K562 (cell line): ENCODE measurements around the gene ARMH3. TPM values are rescaled to one million over a fixed set of nuclear protein-coding genes. Genes with fewer than 3 reads are reported as not detected.

ENCODE experiments used
- ARHGAP35 ChIP-seq: fragments of 450-650 bp; IDR thresholded peaks from 2 replicates; pipeline ENCODE4 v1.6.1; 2018; ENCODE audit not compliant: partially characterized antibody
- CHD1 ChIP-seq: fragments of 200-600 bp; sonication (generic); IDR thresholded peaks from one replicate; pipeline ENCODE4 v1.6.1; 2012; ENCODE audit warnings: mild to moderate bottlenecking, moderate library complexity, low read length, inconsistent platforms
- CXXC5 ChIP-seq: fragments of 250-450 bp; sonication (Bioruptor Pico); IDR thresholded peaks from 2 replicates; pipeline ENCODE4 v1.8.0; 2022; ENCODE audit warnings: inconsistent platforms, mild to moderate bottlenecking, moderate library complexity
- DNMT1 ChIP-seq: fragments of 450-650 bp; IDR thresholded peaks from 2 replicates; pipeline ENCODE4 v1.6.1; 2016; ENCODE audit warnings: antibody characterized with exemption, mild to moderate bottlenecking
- GATAD2B ChIP-seq: fragments of 450-650 bp; IDR thresholded peaks from 2 replicates; pipeline ENCODE4 v1.6.1; 2017; ENCODE audit warnings: mild to moderate bottlenecking, borderline replicate concordance
- GTF2A2 ChIP-seq: IDR thresholded peaks from 2 replicates; pipeline ENCODE4 v1.6.1; 2016; ENCODE audit warnings: mild to moderate bottlenecking, missing genetic modification characterization, missing compliant biosample characterization
- KLF13 ChIP-seq: fragments of 450-650 bp; IDR thresholded peaks from 2 replicates; pipeline ENCODE4 v1.6.1; 2016; ENCODE audit warnings: missing genetic modification characterization, low read depth, mild to moderate bottlenecking, missing compliant biosample characterization, moderate library complexity, borderline replicate concordance
- PRMT5 ChIP-seq: sonication (generic); formaldehyde crosslinking; IDR thresholded peaks from 2 replicates; pipeline ENCODE4 v1.5.0; 2020; ENCODE audit warnings: missing genetic modification reagents
- RAD51 ChIP-seq: fragments of 450-650 bp; IDR thresholded peaks from 2 replicates; pipeline ENCODE4 v1.7.1; 2016; ENCODE audit warnings: low read depth, mild to moderate bottlenecking, borderline replicate concordance
- SNIP1 ChIP-seq: fragments of 450-650 bp; IDR thresholded peaks from 2 replicates; pipeline ENCODE4 v1.7.1; 2017; ENCODE audit warnings: low read depth, mild to moderate bottlenecking
- SP1 ChIP-seq: sonication (generic); formaldehyde crosslinking; IDR thresholded peaks from 2 replicates; pipeline ENCODE4 v1.8.1; 2022; ENCODE audit warnings: mild to moderate bottlenecking, missing genetic modification reagents
- SREBF1 ChIP-seq: fragments of 150-350 bp; IDR thresholded peaks from 2 replicates; pipeline ENCODE4 v1.6.1; 2014; ENCODE audit warnings: antibody characterized with exemption, low read depth, low read length, borderline replicate concordance
- TAL1 ChIP-seq: fragments of 450-650 bp; IDR thresholded peaks from 2 replicates; pipeline ENCODE4 v1.6.1; 2016; ENCODE audit warnings: mild to moderate bottlenecking
- XRCC5 ChIP-seq: fragments of 200-400 bp; formaldehyde crosslinking; IDR thresholded peaks from 2 replicates; pipeline ENCODE4 v1.6.1; 2017; ENCODE audit warnings: low read depth, mild to moderate bottlenecking, low read length
- ZNF133 ChIP-seq: fragments of 250-450 bp; sonication (Bioruptor Pico); IDR thresholded peaks from 2 replicates; pipeline ENCODE4 v1.4.0; 2020; ENCODE audit warnings: mild to moderate bottlenecking
- ZNF3 ChIP-seq: fragments of 250-450 bp; sonication (Bioruptor Pico); IDR thresholded peaks from 2 replicates; pipeline ENCODE4 v1.5.0; 2021; ENCODE audit warnings: mild to moderate bottlenecking, moderate library complexity
- ZNF408 ChIP-seq: fragments of 250-450 bp; sonication (Bioruptor Pico); IDR thresholded peaks from 2 replicates; pipeline ENCODE4 v1.4.0; 2020; ENCODE audit warnings: low read depth, mild to moderate bottlenecking, moderate library complexity
- ZNF644 ChIP-seq: fragments of 200-800 bp; sonication (Bioruptor generic); IDR thresholded peaks from 2 replicates; pipeline ENCODE4 v1.6.1; 2016; ENCODE audit warnings: low read depth, missing genetic modification characterization, missing compliant biosample characterization
- ZNF699 ChIP-seq: fragments of 250-450 bp; sonication (Bioruptor Pico); IDR thresholded peaks from 2 replicates; pipeline ENCODE4 v1.8.0; 2021; ENCODE audit warnings: mild to moderate bottlenecking, moderate library complexity; ENCODE audit not compliant: insufficient replicate concordance
- ZNF764 ChIP-seq: fragments of 250-450 bp; sonication (Bioruptor Pico); IDR thresholded peaks from 2 replicates; pipeline ENCODE4 v1.4.0; 2020; ENCODE audit warnings: low read depth, mild to moderate bottlenecking, moderate library complexity
- polyA plus RNA-seq, 8 experiments: library from polyadenylated mRNA; depleted of rRNA in 4 of 8; stranded (reverse) in 5 of 8; unstranded in 3 of 8; fragments of >200 nt; fragmentation: Nextera tagmentation in 2 of 8; fragmentation: Illumina TruSeq in 1 of 8; extraction: Ambion mirVana in 2 of 8; extraction: Trizol in 1 of 8; gene quantifications; 2 replicates each; pipeline versions ENCODE4 v1.2.1 to v1.2.3, GENCODE V29; 2011 to 2014; ENCODE audit warnings: inconsistent platforms in 1 of 8, missing spikeins in 1 of 8
- total RNA-seq, 7 experiments: library from RNA; depleted of rRNA in 6 of 7; stranded (reverse); fragments of >200 nt in 6 of 7; fragmentation: Illumina TruSeq in 2 of 7; extraction: Trizol in 2 of 7; gene quantifications; 2 replicates each; pipeline versions ENCODE4 v1.2.1 to v1.2.3, GENCODE V29; 2011 to 2021; ENCODE audit warnings: low replicate concordance in 1 of 7
- TF ChIP-seq, protein P1 (sequence below): IDR thresholded peaks from 2 replicates; pipeline ENCODE4 v1.6.1; 2011; ENCODE audit warnings: borderline replicate concordance, low read depth, mild to moderate bottlenecking, moderate library complexity, low read length; ENCODE audit not compliant: insufficient read depth, poor library complexity, severe bottlenecking
- TF ChIP-seq, protein P2 (sequence below): fragments of 200-800 bp; sonication (Bioruptor generic); IDR thresholded peaks from 2 replicates; pipeline ENCODE4 v1.6.1; 2017; ENCODE audit warnings: missing genetic modification characterization, missing compliant biosample characterization
- TF ChIP-seq, protein P3 (sequence below), 2 experiments: fragments of 450-650 bp in 1 of 2; sonication (generic) in 1 of 2; formaldehyde crosslinking in 1 of 2; IDR thresholded peaks in 1 of 2; conservative IDR thresholded peaks in 1 of 2; 2 replicates each; pipeline versions ENCODE4 v1.6.1 to v1.8.1; 2016 to 2023; ENCODE audit warnings: mild to moderate bottlenecking in 2 of 2, moderate library complexity in 2 of 2, inconsistent platforms in 1 of 2, missing genetic modification reagents in 1 of 2
- TF ChIP-seq, protein P4 (sequence below): IDR thresholded peaks from 2 replicates; pipeline ENCODE4 v1.6.1; 2011; ENCODE audit not compliant: insufficient read length; ENCODE audit errors: extremely low read depth

ARMH3 gene
- total and polyA plus RNA-seq, 9 of the 15 experiments (the other 6 are each of a cell fraction or from before 2014, with no cell fraction given) = 0.29 to 0.73 TPM; not detected in 7

DNA sequence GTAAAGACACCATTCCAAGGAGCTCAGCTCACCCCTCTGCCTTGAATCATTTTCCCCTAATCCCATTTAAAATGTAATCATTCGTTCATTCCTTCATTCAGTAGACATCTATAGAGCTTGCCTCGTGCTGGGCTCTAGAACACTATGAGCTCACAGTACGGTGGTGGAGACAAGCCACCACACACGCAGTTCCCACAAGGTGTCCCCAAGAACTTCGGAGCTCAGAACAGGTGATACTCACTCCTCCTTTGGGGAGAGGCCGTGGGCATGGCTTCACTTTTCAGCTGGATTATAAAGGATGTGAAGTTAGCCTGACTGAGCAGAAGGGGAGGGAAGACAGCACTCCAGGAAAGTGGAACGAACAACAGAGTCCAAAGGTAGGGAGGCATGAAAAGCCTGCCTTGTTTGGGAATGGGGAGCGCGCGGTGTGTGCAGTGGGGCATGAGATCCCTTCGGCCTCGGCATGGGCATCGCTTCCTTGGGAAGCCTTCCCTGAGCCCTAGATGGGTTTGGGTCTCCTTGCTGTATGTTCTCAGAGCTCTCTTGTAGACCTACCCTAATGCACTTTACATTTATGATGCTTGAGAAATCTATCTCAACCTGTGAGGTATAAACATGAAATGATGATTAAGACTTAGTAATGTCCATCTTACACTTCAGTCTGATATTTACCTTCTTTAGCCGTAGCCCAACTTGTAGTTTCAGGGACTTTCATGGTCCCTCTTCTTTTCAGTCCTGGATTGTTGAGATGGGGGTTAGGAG lies 236.9 kb downstream of the ARMH3 start (continued):
- TF ChIP-seq KLF13 (tag) = no peak
- TF ChIP-seq ZNF699 (CRISPR knock-in tag) = no peak
- no peak for TF ChIP-seq CHD1
- TF ChIP-seq SNIP1 = no peak
- TF ChIP-seq, protein P1, sequence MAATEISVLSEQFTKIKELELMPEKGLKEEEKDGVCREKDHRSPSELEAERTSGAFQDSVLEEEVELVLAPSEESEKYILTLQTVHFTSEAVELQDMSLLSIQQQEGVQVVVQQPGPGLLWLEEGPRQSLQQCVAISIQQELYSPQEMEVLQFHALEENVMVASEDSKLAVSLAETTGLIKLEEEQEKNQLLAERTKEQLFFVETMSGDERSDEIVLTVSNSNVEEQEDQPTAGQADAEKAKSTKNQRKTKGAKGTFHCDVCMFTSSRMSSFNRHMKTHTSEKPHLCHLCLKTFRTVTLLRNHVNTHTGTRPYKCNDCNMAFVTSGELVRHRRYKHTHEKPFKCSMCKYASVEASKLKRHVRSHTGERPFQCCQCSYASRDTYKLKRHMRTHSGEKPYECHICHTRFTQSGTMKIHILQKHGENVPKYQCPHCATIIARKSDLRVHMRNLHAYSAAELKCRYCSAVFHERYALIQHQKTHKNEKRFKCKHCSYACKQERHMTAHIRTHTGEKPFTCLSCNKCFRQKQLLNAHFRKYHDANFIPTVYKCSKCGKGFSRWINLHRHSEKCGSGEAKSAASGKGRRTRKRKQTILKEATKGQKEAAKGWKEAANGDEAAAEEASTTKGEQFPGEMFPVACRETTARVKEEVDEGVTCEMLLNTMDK = peak; percentile 1
- TF ChIP-seq GATAD2B = no peak
- TF ChIP-seq, protein P2, sequence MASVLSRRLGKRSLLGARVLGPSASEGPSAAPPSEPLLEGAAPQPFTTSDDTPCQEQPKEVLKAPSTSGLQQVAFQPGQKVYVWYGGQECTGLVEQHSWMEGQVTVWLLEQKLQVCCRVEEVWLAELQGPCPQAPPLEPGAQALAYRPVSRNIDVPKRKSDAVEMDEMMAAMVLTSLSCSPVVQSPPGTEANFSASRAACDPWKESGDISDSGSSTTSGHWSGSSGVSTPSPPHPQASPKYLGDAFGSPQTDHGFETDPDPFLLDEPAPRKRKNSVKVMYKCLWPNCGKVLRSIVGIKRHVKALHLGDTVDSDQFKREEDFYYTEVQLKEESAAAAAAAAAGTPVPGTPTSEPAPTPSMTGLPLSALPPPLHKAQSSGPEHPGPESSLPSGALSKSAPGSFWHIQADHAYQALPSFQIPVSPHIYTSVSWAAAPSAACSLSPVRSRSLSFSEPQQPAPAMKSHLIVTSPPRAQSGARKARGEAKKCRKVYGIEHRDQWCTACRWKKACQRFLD (CRISPR knock-in tag) = peak; percentile 65; the same call in 1 of the 2 replicates
- no peak for TF ChIP-seq SREBF1
- TF ChIP-seq DNMT1 = no peak
- no peak for TF ChIP-seq PRMT5 (CRISPR knock-in tag)
- TF ChIP-seq ARHGAP35 = no peak
- TF ChIP-seq ZNF133 (CRISPR knock-in tag) = no peak
- TF ChIP-seq ZNF764 = no peak
- no peak for TF ChIP-seq ZNF408 (CRISPR knock-in tag)
- TF ChIP-seq GTF2A2 (tag) = no peak
- no peak for TF ChIP-seq SP1
- no peak for TF ChIP-seq TAL1
- TF ChIP-seq ZNF644 (tag) = no peak
- TF ChIP-seq ZNF3 (CRISPR knock-in tag) = no peak
- TF ChIP-seq, protein P3, sequence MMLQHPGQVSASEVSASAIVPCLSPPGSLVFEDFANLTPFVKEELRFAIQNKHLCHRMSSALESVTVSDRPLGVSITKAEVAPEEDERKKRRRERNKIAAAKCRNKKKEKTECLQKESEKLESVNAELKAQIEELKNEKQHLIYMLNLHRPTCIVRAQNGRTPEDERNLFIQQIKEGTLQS (IDR thresholded peaks at IDR 0.05) = no peak
- TF ChIP-seq, protein P3 (CRISPR knock-in tag; conservative IDR thresholded peaks at IDR 0.05) = 0 out of 2 replicates have a peak, but pooled peaks have one; percentile 34
- no peak for TF ChIP-seq XRCC5
- no peak for TF ChIP-seq RAD51
- no peak for TF ChIP-seq CXXC5
- TF ChIP-seq, protein P4, sequence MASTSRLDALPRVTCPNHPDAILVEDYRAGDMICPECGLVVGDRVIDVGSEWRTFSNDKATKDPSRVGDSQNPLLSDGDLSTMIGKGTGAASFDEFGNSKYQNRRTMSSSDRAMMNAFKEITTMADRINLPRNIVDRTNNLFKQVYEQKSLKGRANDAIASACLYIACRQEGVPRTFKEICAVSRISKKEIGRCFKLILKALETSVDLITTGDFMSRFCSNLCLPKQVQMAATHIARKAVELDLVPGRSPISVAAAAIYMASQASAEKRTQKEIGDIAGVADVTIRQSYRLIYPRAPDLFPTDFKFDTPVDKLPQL = no peak
